K562 (cell line): ENCODE results near the gene VGF. TPM values are rescaled to one million over a fixed set of nuclear protein-coding genes. Genes with fewer than 3 reads are reported as not detected.

ENCODE experiments used
- CREB1 ChIP-seq, 2 experiments: sonication (generic) in 1 of 2; formaldehyde crosslinking in 1 of 2; IDR thresholded peaks; 2 replicates each; pipeline versions ENCODE4 v1.6.1 to v1.8.0; 2012 to 2022; ENCODE audit warnings: inconsistent platforms in 1 of 2, mild to moderate bottlenecking in 1 of 2, missing genetic modification reagents in 1 of 2, moderate library complexity in 1 of 2
- CTBP1 ChIP-seq: fragments of 450-650 bp; IDR thresholded peaks from 2 replicates; pipeline ENCODE4 v1.6.1; 2016; ENCODE audit warnings: borderline replicate concordance
- E2F5 ChIP-seq: sonication (generic); formaldehyde crosslinking; IDR thresholded peaks from 2 replicates; pipeline ENCODE4 v1.8.0; 2022; ENCODE audit warnings: mild to moderate bottlenecking, missing genetic modification reagents
- EP400 ChIP-seq: fragments of 450-650 bp; IDR thresholded peaks from 2 replicates; pipeline ENCODE4 v1.6.1; 2017; ENCODE audit warnings: antibody characterized with exemption, mild to moderate bottlenecking, moderate library complexity
- FOXA1 ChIP-seq: fragments of 450-650 bp; IDR thresholded peaks from 2 replicates; pipeline ENCODE4 v1.6.1; 2016; ENCODE audit warnings: mild to moderate bottlenecking, borderline replicate concordance
- FOXK1 ChIP-seq: sonication (generic); formaldehyde crosslinking; IDR thresholded peaks from 2 replicates; pipeline ENCODE4 v1.8.0; 2022; ENCODE audit warnings: missing genetic modification reagents, mild to moderate bottlenecking, borderline replicate concordance
- JUNB ChIP-seq: fragments of 450-650 bp; formaldehyde crosslinking; conservative IDR thresholded peaks from 2 replicates; pipeline ENCODE4 v1.4.0; 2020; ENCODE audit warnings: mild to moderate bottlenecking
- KAT2B ChIP-seq: IDR thresholded peaks from one replicate; pipeline ENCODE4 v1.6.1; 2012; ENCODE audit warnings: low read depth, mild to moderate bottlenecking, control low read depth, inconsistent platforms, low read length, moderate library complexity
- MED1 ChIP-seq: sonication (generic); formaldehyde crosslinking; IDR thresholded peaks from 2 replicates; pipeline ENCODE4 v1.8.1; 2023; ENCODE audit warnings: missing genetic modification reagents, borderline replicate concordance
- MTA3 ChIP-seq: fragments of 450-650 bp; formaldehyde crosslinking; IDR thresholded peaks from 2 replicates; pipeline ENCODE4 v1.6.1; 2017; ENCODE audit warnings: mild to moderate bottlenecking, borderline replicate concordance
- MXD1 ChIP-seq: fragments of 250-450 bp; sonication (Bioruptor Pico); IDR thresholded peaks from 2 replicates; pipeline ENCODE4 v1.8.0; 2021; ENCODE audit warnings: borderline replicate concordance, mild to moderate bottlenecking, moderate library complexity; ENCODE audit not compliant: poor library complexity, severe bottlenecking
- NFIC ChIP-seq: fragments of 450-650 bp; IDR thresholded peaks from 2 replicates; pipeline ENCODE4 v1.6.1; 2017; ENCODE audit warnings: mild to moderate bottlenecking, inconsistent platforms
- RB1 ChIP-seq: fragments of 450-650 bp; IDR thresholded peaks from 2 replicates; pipeline ENCODE4 v1.6.1; 2017; ENCODE audit warnings: low read depth, mild to moderate bottlenecking
- RCOR1 ChIP-seq, 2 experiments: IDR thresholded peaks; 2 replicates each; pipeline ENCODE4 v1.6.1; 2012; ENCODE audit warnings: low read depth in 2 of 2, low read length in 2 of 2, borderline replicate concordance in 1 of 2, improper control_type of control experiment in 1 of 2
- SAFB ChIP-seq: fragments of 200-400 bp; formaldehyde crosslinking; IDR thresholded peaks from 2 replicates; pipeline ENCODE4 v1.6.1; 2017; ENCODE audit warnings: low read depth, low read length, borderline replicate concordance
- SP1 ChIP-seq: sonication (generic); formaldehyde crosslinking; IDR thresholded peaks from 2 replicates; pipeline ENCODE4 v1.8.1; 2022; ENCODE audit warnings: mild to moderate bottlenecking, missing genetic modification reagents
- TBL1XR1 ChIP-seq, 2 experiments: IDR thresholded peaks; 2 replicates each; pipeline ENCODE4 v1.6.1; 2012; ENCODE audit warnings: improper control_type of control experiment in 2 of 2, low read length in 2 of 2, mild to moderate bottlenecking in 1 of 2
- TCFL5 ChIP-seq: fragments of 250-450 bp; sonication (Bioruptor Pico); conservative IDR thresholded peaks from 2 replicates; pipeline ENCODE4 v1.6.1; 2021; ENCODE audit warnings: mild to moderate bottlenecking, moderate library complexity, matching md5 sums
- XRCC5 ChIP-seq: fragments of 200-400 bp; formaldehyde crosslinking; IDR thresholded peaks from 2 replicates; pipeline ENCODE4 v1.6.1; 2017; ENCODE audit warnings: low read depth, mild to moderate bottlenecking, low read length
- ZBTB33 ChIP-seq: sonication (generic); formaldehyde crosslinking; IDR thresholded peaks from 2 replicates; pipeline ENCODE4 v1.8.1; 2023; ENCODE audit warnings: mild to moderate bottlenecking, missing genetic modification reagents
- ZBTB5 ChIP-seq: fragments of 450-650 bp; IDR thresholded peaks from 2 replicates; pipeline ENCODE4 v1.6.1; 2017; ENCODE audit warnings: antibody characterized with exemption
- ZNF551 ChIP-seq: fragments of 250-450 bp; sonication (Bioruptor Pico); IDR thresholded peaks from 2 replicates; pipeline ENCODE4 v1.5.0; 2021; ENCODE audit warnings: mild to moderate bottlenecking, moderate library complexity
- ZNF699 ChIP-seq: fragments of 250-450 bp; sonication (Bioruptor Pico); IDR thresholded peaks from 2 replicates; pipeline ENCODE4 v1.8.0; 2021; ENCODE audit warnings: mild to moderate bottlenecking, moderate library complexity; ENCODE audit not compliant: insufficient replicate concordance
- polyA plus RNA-seq, 8 experiments: library from polyadenylated mRNA; depleted of rRNA in 4 of 8; stranded (reverse) in 5 of 8; unstranded in 3 of 8; fragments of >200 nt; fragmentation: Nextera tagmentation in 2 of 8; fragmentation: Illumina TruSeq in 1 of 8; extraction: Ambion mirVana in 2 of 8; extraction: Trizol in 1 of 8; gene quantifications; 2 replicates each; pipeline versions ENCODE4 v1.2.1 to v1.2.3, GENCODE V29; 2011 to 2014; ENCODE audit warnings: inconsistent platforms in 1 of 8, missing spikeins in 1 of 8
- total RNA-seq, 7 experiments: library from RNA; depleted of rRNA in 6 of 7; stranded (reverse); fragments of >200 nt in 6 of 7; fragmentation: Illumina TruSeq in 2 of 7; extraction: Trizol in 2 of 7; gene quantifications; 2 replicates each; pipeline versions ENCODE4 v1.2.1 to v1.2.3, GENCODE V29; 2011 to 2021; ENCODE audit warnings: low replicate concordance in 1 of 7

The VGF gene
- total and polyA plus RNA-seq, 9 of the 15 experiments (the other 6 are each of a cell fraction or from before 2014, with no cell fraction given): 0.03 to 5.7 (median 0.34) TPM

- TF ChIP-seq ZNF699 (no peak), TBL1XR1 (IDR thresholded peaks at IDR 0.05; ENCODE audit: low read length in 2 of 2) (0 out of 4 replicates have a peak, but pooled peaks of 1 of the 2 experiments have one; percentile 30), ZNF551 (CRISPR knock-in tag) (no peak), FOXK1 (no peak), TCFL5 (CRISPR knock-in tag) (no peak), MED1 (no peak), EP400 (no peak), MXD1 (CRISPR knock-in tag) (no peak), ZBTB33 (CRISPR knock-in tag) (peak; percentile 48; the same call in 1 of the 2 replicates), SP1 (CRISPR knock-in tag) (peak; percentile 77), RCOR1 (IDR thresholded peaks at IDR 0.05; ENCODE audit: borderline replicate concordance in 1 of 2, low read depth in 2 of 2, low read length in 2 of 2) (peak; percentile 71 to 96; a peak in 3 of 4 replicates), FOXA1 (no peak), JUNB (no peak), SAFB (no peak), NFIC (peak; percentile 83), ZBTB5 (0 out of 2 replicates have a peak, but pooled peaks have one; percentile 14), KAT2B (no peak), CTBP1 (peak; percentile 95), MTA3 (peak; percentile 98; the same call in 1 of the 2 replicates), XRCC5 (peak; percentile 81; the same call in 1 of the 2 replicates), RB1 (peak; percentile 96), CREB1 (IDR thresholded peaks at IDR 0.05) (no peak), CREB1 (CRISPR knock-in tag; IDR thresholded peaks at IDR 0.05) (peak; percentile 59; the same call in 1 of the 2 replicates), E2F5 (CRISPR knock-in tag) (0 out of 2 replicates have a peak, but pooled peaks have one; percentile 62)
Measured at GRCh38 chr7:101153969-101154692, 11.2 kb downstream of the VGF start, which contains the start of gene AP1S1 (continued).
